GOT3 (cell line): ENCODE measurements around the gene MED10.
"Not testable (repeated sequence)": the region's sequence is repeated elsewhere in the genome, so short reads cannot be mapped to it uniquely, and the experiment has no call there.

Experiments used
- DNase-seq: peaks from one replicate; lab custom pipeline; 2025; ENCODE audit warnings: mixed read lengths; lab: John Stamatoyannopoulos, UW

Gene MED10

GRCh38 chr5:6373081-6373846 lies 5.1 kb downstream of the MED10 start:
- DNase-seq = no peak

GRCh38 chr5:6372251-6373080 lies 5.9 kb downstream of the MED10 start:
- DNase-seq = no peak

- no peak for DNase-seq
These were observed 7.1 kb downstream of the MED10 start for GRCh38 chr5:6371079-6371810.

- no peak for DNase-seq
These were observed 7.8 kb downstream of the MED10 start for GRCh38 chr5:6370580-6370979.

- no peak for DNase-seq
These were observed 12.3 kb downstream of the MED10 start for GRCh38 chr5:6365977-6366590.

- no peak for DNase-seq
These were observed 13.0 kb downstream of the MED10 start for GRCh38 chr5:6365142-6365976.

GRCh38 chr5:6363454-6364011 lies 14.8 kb downstream of the MED10 start:
- not testable (repeated sequence) for DNase-seq

GRCh38 chr5:6362846-6363245 lies 15.5 kb downstream of the MED10 start:
- DNase-seq = no peak

GRCh38 chr5:6361101-6361500 lies 17.2 kb downstream of the MED10 start:
- no peak for DNase-seq

GRCh38 chr5:6360323-6361072 lies 17.8 kb downstream of the MED10 start:
- no peak for DNase-seq

- DNase-seq = no peak
These were observed 18.6 kb downstream of the MED10 start for GRCh38 chr5:6359555-6360322.

- DNase-seq = no peak
These were observed 19.9 kb downstream of the MED10 start for GRCh38 chr5:6358434-6358820.

- not testable (repeated sequence) for DNase-seq
These were observed 20.4 kb downstream of the MED10 start for GRCh38 chr5:6357817-6358433.

GRCh38 chr5:6356578-6357164 lies 21.7 kb downstream of the MED10 start:
- no peak for DNase-seq

- no peak for DNase-seq
These were observed 23.1 kb downstream of the MED10 start for GRCh38 chr5:6355294-6355693.

- no peak for DNase-seq
These were observed 23.5 kb downstream of the MED10 start for GRCh38 chr5:6354848-6355247.

GRCh38 chr5:6353602-6354302 lies 24.6 kb downstream of the MED10 start:
- no peak for DNase-seq
